ENCODE data around the gene ADAMTS8. TPM values are rescaled to one million over a fixed set of nuclear protein-coding genes. Genes with fewer than 3 reads are reported as not detected.

The ADAMTS8 gene
- total RNA-seq, 1 donor from 2014 or later: 0.48 TPM

- ATAC-seq (ENCODE audit: poor library complexity) (peak; percentile 54), DNase-seq (peak; percentile 60)
- intact Hi-C loops (cut with DNase I): no loop called here
These were observed 39.0 kb downstream of the ADAMTS8 start for GRCh38 chr11:130389335-130389935.

- intact Hi-C loops (cut with DNase I): no loop called here
- no peak for ATAC-seq (ENCODE audit: poor library complexity)
- DNase-seq: no peak
These were observed 39.7 kb downstream of the ADAMTS8 start for GRCh38 chr11:130388607-130389205.

- no peak for DNase-seq
- ATAC-seq (ENCODE audit: poor library complexity): no peak
- intact Hi-C loops (cut with DNase I): no loop called here
These were observed 42.4 kb downstream of the ADAMTS8 start for GRCh38 chr11:130386056-130386455.

GRCh38 chr11:130383344-130384211, 44.8 kb downstream of the ADAMTS8 start:
- no peak for ATAC-seq (ENCODE audit: poor library complexity)
- intact Hi-C loops (cut with DNase I): no loop called here
- DNase-seq: no peak

- intact Hi-C loops (cut with DNase I): no loop called here
- DNase-seq (no peak), ATAC-seq (ENCODE audit: poor library complexity) (peak; percentile 25)
These were observed 47.1 kb downstream of the ADAMTS8 start for GRCh38 chr11:130381317-130381716.

GRCh38 chr11:130380778-130381177, 47.6 kb downstream of the ADAMTS8 start:
- DNase-seq (no peak), ATAC-seq (ENCODE audit: poor library complexity) (no peak)
- intact Hi-C loops (cut with DNase I): no loop called here

GRCh38 chr11:130379276-130379675, 49.1 kb downstream of the ADAMTS8 start:
- DNase-seq: no peak
- ATAC-seq (ENCODE audit: poor library complexity): no peak
- intact Hi-C loops (cut with DNase I): no loop called here

- DNase-seq: no peak
- no peak for ATAC-seq (ENCODE audit: poor library complexity)
- intact Hi-C loops (cut with DNase I): no loop called here
These were observed 57.4 kb downstream of the ADAMTS8 start for GRCh38 chr11:130370845-130371590.

GRCh38 chr11:130369713-130370112, 58.7 kb downstream of the ADAMTS8 start:
- DNase-seq (no peak), ATAC-seq (ENCODE audit: poor library complexity) (no peak)
- intact Hi-C loops (cut with DNase I): no loop called here

GRCh38 chr11:130369141-130369691, 59.2 kb downstream of the ADAMTS8 start:
- intact Hi-C loops (cut with DNase I): no loop called here
- no peak for ATAC-seq (ENCODE audit: poor library complexity)
- DNase-seq: no peak

- intact Hi-C loops (cut with DNase I): no loop called here
- DNase-seq: no peak
- no peak for ATAC-seq (ENCODE audit: poor library complexity)
These were observed 69.0 kb downstream of the ADAMTS8 start for GRCh38 chr11:130359419-130359818.

- ATAC-seq (ENCODE audit: poor library complexity) (no peak), DNase-seq (no peak)
- intact Hi-C loops (cut with DNase I): no loop called here
These were observed 70.0 kb downstream of the ADAMTS8 start for GRCh38 chr11:130358398-130358797.

Other genes with a start within 250 kb of the ADAMTS8 start
- 49.0 TPM for gene ZBTB44, start 113.7 kb downstream of the ADAMTS8 start, total RNA-seq
- 43.5 TPM for gene ADAMTS15, start 20.0 kb upstream of the ADAMTS8 start, total RNA-seq

Measured in Right ventricle myocardium superior (tissue), 1 donor.